SW 1271 (cell line): Measurements from ENCODE around the gene NPPA.
"Not testable (repeated sequence)": the region's sequence is repeated elsewhere in the genome, so short reads cannot be mapped to it uniquely, and the experiment has no call there.

Experiments
- DNase-seq, 2 experiments: peaks; one replicate each; lab custom pipeline; 2025; lab: John Stamatoyannopoulos, UW

NPPA gene

GRCh38 chr1:11847667-11848372 is at the start of gene NPPA:
TSS of gene NPPA (minus strand) at chr1:11847783. CDS start at chr1:11847684, 99 bp downstream.
- DNase-seq = no peak

- not testable (repeated sequence) for DNase-seq
Observed at GRCh38 chr1:11894501-11894900, 46.9 kb upstream of the NPPA start.

- peak in 1 of 2 experiments; percentile 5 for DNase-seq
Observed at GRCh38 chr1:11893907-11894251, 46.3 kb upstream of the NPPA start.

GRCh38 chr1:11891433-11892186 is 44.0 kb upstream of the NPPA start:
- DNase-seq = no peak

- DNase-seq = no peak
Observed at GRCh38 chr1:11888877-11889208, 41.3 kb upstream of the NPPA start.

GRCh38 chr1:11888206-11888876 is 40.8 kb upstream of the NPPA start:
- DNase-seq = no peak

GRCh38 chr1:11887666-11888007 is 40.1 kb upstream of the NPPA start:
- no peak for DNase-seq

- DNase-seq = no peak
Observed at GRCh38 chr1:11886986-11887665, 39.5 kb upstream of the NPPA start.

GRCh38 chr1:11885916-11886315 is 38.3 kb upstream of the NPPA start:
- no peak for DNase-seq

- DNase-seq = no peak
Observed at GRCh38 chr1:11882814-11883538, 35.4 kb upstream of the NPPA start.

- DNase-seq = no peak
Observed at GRCh38 chr1:11881749-11882441, 34.3 kb upstream of the NPPA start.

GRCh38 chr1:11880911-11881748 is 33.5 kb upstream of the NPPA start:
- no peak for DNase-seq

GRCh38 chr1:11880181-11880575 is 32.6 kb upstream of the NPPA start:
- DNase-seq = no peak

- DNase-seq = no peak
Observed at GRCh38 chr1:11879311-11880180, 32.0 kb upstream of the NPPA start.

- no peak for DNase-seq
Observed at GRCh38 chr1:11878891-11879190, 31.3 kb upstream of the NPPA start.

- no peak for DNase-seq
Observed at GRCh38 chr1:11878081-11878890, 30.7 kb upstream of the NPPA start.

GRCh38 chr1:11877074-11877473 is 29.5 kb upstream of the NPPA start:
- DNase-seq = no peak

- no peak for DNase-seq
Observed at GRCh38 chr1:11875094-11875493, 27.5 kb upstream of the NPPA start.

GRCh38 chr1:11874624-11875023 is 27.0 kb upstream of the NPPA start:
- DNase-seq = no peak
